Vagina (tissue), 2 donors: ENCODE data around the gene RBL1. TPM values are rescaled to one million over a fixed set of nuclear protein-coding genes. Genes with fewer than 3 reads are reported as not detected.

ENCODE experiments used
- DNase-seq, 2 donors: peaks; one replicate each; pipeline ENCODE4 v3.0.0-alpha.2; 2017; ENCODE audit errors: extremely low spot score in 2 of 2
- H3K27ac ChIP-seq: fragments of 200-600 bp; sonication (generic); one replicate; pipeline ENCODE4 v1.5.1; 2019
- H3K27me3 ChIP-seq: fragments of 200-600 bp; sonication (generic); one replicate; pipeline ENCODE4 v1.5.1; 2019
- H3K36me3 ChIP-seq, 2 donors: fragments of 200-600 bp; sonication (generic); one replicate each; pipeline ENCODE4 v1.5.1; 2017 to 2019
- H3K4me1 ChIP-seq: fragments of 200-600 bp; sonication (generic); one replicate; pipeline ENCODE4 v1.5.1; 2019
- H3K4me3 ChIP-seq, 2 donors: fragments of 200-600 bp; sonication (generic); 1 replicate in 1 of 2; 2 replicates in 1 of 2; pipeline ENCODE4 v1.5.1; 2016 to 2019
- H3K9me3 ChIP-seq: fragments of 200-600 bp; sonication (generic); one replicate; pipeline ENCODE4 v1.5.1; 2019
- CTCF ChIP-seq, 3 experiments: fragments of 450-650 bp in 2 of 3; fragments of 200-600 bp in 1 of 3; sonication (generic) in 1 of 3; IDR thresholded peaks; one replicate each; pipeline ENCODE4 v1.5.1; 2017 to 2019; ENCODE audit warnings: antibody characterized with exemption in 3 of 3, mild to moderate bottlenecking in 2 of 3, moderate library complexity in 2 of 3
- POLR2A ChIP-seq, 2 donors: fragments of 450-650 bp; IDR thresholded peaks; one replicate each; pipeline ENCODE4 v1.6.1; 2017; ENCODE audit warnings: antibody characterized with exemption in 2 of 2, mild to moderate bottlenecking in 2 of 2, moderate library complexity in 2 of 2
- POLR2AphosphoS5 ChIP-seq, 2 donors: sonication (generic); formaldehyde crosslinking; IDR thresholded peaks; one replicate each; pipeline ENCODE4 v1.9.0; 2017; ENCODE audit warnings: antibody characterized with exemption in 2 of 2, mild to moderate bottlenecking in 2 of 2, low read depth in 1 of 2; ENCODE audit not compliant: insufficient read depth in 1 of 2
- intact Hi-C: fragments of 100-400 bp; cut with DNase I; formaldehyde crosslinking; loops from one replicate; pipeline ENCODE4 v1.15.1; 2023
- small RNA-seq: library from RNA; depleted of rRNA; stranded (forward); fragments of <200 nt; gene quantifications from one replicate; pipeline ENCODE3, GENCODE V24; 2016
- total RNA-seq: library from RNA; depleted of rRNA; stranded (reverse); fragments of >200 nt; gene quantifications from one replicate; pipeline ENCODE4 v1.2.3, GENCODE V29; 2016

RBL1 gene
- total RNA-seq, 1 donor from 2014 or later = 15.0 TPM

DNA sequence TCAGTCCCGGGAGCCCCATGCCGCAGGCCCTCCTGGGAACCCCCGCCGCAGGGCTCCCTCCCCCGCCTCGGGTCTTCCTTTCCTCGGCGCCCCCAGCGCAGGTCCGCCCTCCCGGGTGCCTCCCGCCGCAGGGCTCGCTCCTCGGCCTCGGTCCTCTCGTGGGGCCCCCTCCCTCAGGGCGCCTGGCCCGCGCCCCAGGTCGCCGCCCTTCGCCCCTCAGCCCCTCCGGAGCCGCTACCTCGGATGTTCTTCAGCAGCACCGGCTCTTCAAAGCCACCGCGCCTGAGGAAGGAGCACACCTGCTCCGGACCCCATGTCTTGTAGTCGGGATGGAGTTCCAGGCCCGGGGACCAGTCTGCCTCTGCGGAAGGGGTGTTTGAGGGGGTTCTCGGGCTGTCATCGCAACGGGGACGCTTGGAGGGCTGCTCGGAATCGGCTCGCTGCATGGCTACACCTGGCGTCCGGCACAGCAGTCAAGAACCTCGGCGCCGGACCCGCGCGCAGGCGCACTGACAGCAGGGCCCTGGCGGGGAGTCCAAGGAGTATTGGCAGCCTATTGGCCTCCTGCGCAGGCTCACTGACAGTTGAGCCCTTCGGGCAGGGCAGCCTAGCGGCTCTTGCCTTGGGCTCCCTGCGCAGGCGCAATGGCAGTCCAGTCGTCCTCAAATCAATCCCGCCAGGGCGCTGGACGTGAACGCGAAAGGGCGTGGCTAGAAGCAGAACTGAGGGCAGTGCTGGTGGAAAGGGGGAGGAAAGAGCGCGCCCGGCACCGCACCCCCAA is 144.4 kb downstream of the RBL1 start, which contains the start of gene SAMHD1:
TSS of gene SAMHD1 (minus strand) at position 511 of the 781 bp plus-strand sequence. CDS start at position 446, 65 bp downstream.
- intact Hi-C loops = no loop called here
- Histone ChIP-seq H3K27ac (peak within 1 kb of the TSS; percentile 84), H3K4me1 (peaks cover 24% of the 10 kb centered on the region), H3K9me3 (no peaks in the 10 kb centered on the region), H3K27me3 (no peaks in the 10 kb centered on the region), H3K36me3 (peaks cover 0 to under 1% of the 10 kb centered on the region in 2 donors), H3K4me3 (peak within 1 kb of the TSS; percentile 84)
- TF ChIP-seq POLR2AphosphoS5 (IDR thresholded peaks at IDR 0.05; ENCODE audit: insufficient read depth in 1 of 2, low read depth in 1 of 2) (peak; percentile 93 to 96), POLR2A (IDR thresholded peaks at IDR 0.05) (peak; percentile 21 to 83), CTCF (IDR thresholded peaks at IDR 0.05) (peak in 1 of 3 experiments; percentile 33)
- DNase-seq = peak; percentile 96 to 97

DNA sequence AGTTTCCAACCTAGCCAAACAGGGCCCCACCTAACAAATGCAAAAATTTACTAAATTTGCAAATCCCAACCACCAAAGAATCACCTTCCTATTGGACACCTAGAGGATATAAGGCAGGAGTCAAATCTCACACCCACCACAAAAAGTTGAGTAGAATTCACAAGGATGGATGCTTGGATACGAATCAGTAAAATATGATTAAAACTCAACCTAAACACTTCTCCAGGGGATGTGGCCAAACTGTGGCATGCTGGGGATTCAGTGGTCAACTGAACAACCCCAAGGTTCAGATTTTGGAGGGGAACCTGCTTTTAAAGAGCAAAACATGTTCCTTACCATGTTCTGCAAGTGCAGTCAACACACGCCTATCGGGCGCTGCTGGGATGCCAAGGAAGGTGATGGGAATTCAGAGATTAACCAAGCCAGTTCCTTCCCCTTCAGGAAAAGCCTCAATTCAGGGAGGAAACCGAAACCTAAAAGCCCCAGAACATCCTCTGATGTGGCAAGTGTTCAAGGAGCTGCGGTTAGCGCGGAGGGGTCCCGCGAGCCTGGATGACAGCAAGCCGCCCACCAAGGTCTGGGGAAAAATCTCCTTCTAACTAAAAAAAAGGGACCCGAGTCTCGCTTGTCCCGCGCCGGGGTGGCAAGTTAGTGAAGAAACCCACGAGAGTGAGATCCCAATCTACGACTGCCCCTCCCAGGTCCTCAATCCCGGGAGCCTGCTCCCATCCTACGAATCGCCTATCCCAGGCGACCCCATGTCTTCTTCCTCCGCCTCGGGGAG is 145.2 kb downstream of the RBL1 start:
- Histone ChIP-seq H3K36me3 (peaks cover 0 to 8% of the 10 kb centered on the region in 2 donors), H3K27ac (peak overlapping the region; percentile 84), H3K4me3 (peak overlapping the region; percentile 84), H3K4me1 (peaks cover 30% of the 10 kb centered on the region), H3K9me3 (no peaks in the 10 kb centered on the region), H3K27me3 (no peaks in the 10 kb centered on the region)
- no peak for TF ChIP-seq CTCF (IDR thresholded peaks at IDR 0.05)
- DNase-seq = no peak
- intact Hi-C loops = no loop called here

Small RNA genes within 50 kb of the gene (small RNA-seq; reads per million reads assigned to genes)
- not detected for gene RPS3AP3

Other genes with a start within 250 kb of the RBL1 start
- 3.9 TPM for gene TLDC2, start 219.9 kb downstream of the RBL1 start, total RNA-seq
- gene SAMHD1, start 144.3 kb downstream of the RBL1 start, total RNA-seq = 142 TPM
- 103 TPM for gene RPN2, start 83.3 kb upstream of the RBL1 start, total RNA-seq
- gene MROH8, start 83.6 kb upstream of the RBL1 start, total RNA-seq = 1.5 TPM
- not detected for gene GHRH, start 165.8 kb upstream of the RBL1 start, total RNA-seq
- 54.3 TPM for gene MANBAL, start 193.7 kb upstream of the RBL1 start, total RNA-seq